Neural cell (in vitro differentiated cells): ENCODE data around the gene HS3ST3A1. TPM values are rescaled to one million over a fixed set of nuclear protein-coding genes. Genes with fewer than 3 reads are reported as not detected.

ENCODE experiments used
- H2AFZ ChIP-seq: fragments of 200-600, 300-800 bp; sonication (generic), shearing (Covaris generic); 2 replicates; pipeline ENCODE4 v1.6.0; 2014; ENCODE audit warnings: low read depth, mild to moderate bottlenecking, antibody characterized with exemption, low read length, moderate library complexity
- H3F3A ChIP-seq: fragments of 200-600 bp; shearing (Covaris generic); 2 replicates; pipeline ENCODE4 v1.6.1; 2016; ENCODE audit warnings: mild to moderate bottlenecking, moderate library complexity, mixed read lengths, antibody characterized with exemption, low read length; ENCODE audit not compliant: insufficient read depth, poor library complexity, severe bottlenecking
- H3K27ac ChIP-seq: fragments of 200-600, 300-800 bp; sonication (generic), shearing (Covaris generic); 2 replicates; pipeline ENCODE4 v1.5.1; 2014; ENCODE audit warnings: mild to moderate bottlenecking, low read length, moderate library complexity
- H3K27me3 ChIP-seq: fragments of 300-800, 200-600 bp; sonication (generic), shearing (Covaris generic); 2 replicates; pipeline ENCODE4 v1.6.0; 2014; ENCODE audit warnings: mild to moderate bottlenecking, low read depth, low read length, moderate library complexity; ENCODE audit not compliant: insufficient read depth
- H3K36me3 ChIP-seq: fragments of 300-800, 200-600 bp; sonication (generic), shearing (Covaris generic); 2 replicates; pipeline ENCODE4 v1.5.1; 2014; ENCODE audit warnings: mild to moderate bottlenecking, antibody characterized with exemption, low read length, moderate library complexity; ENCODE audit not compliant: insufficient read depth
- H3K4me2 ChIP-seq: fragments of 300-800, 200-600 bp; sonication (generic), shearing (Covaris generic); 2 replicates; pipeline ENCODE4 v1.6.0; 2014; ENCODE audit warnings: mild to moderate bottlenecking, low read length
- H3K4me3 ChIP-seq: fragments of 300-800, 200-600 bp; sonication (generic), shearing (Covaris generic); 2 replicates; pipeline ENCODE4 v1.5.1; 2014; ENCODE audit warnings: mild to moderate bottlenecking, low read length, moderate library complexity
- H3K79me2 ChIP-seq: fragments of 200-600 bp; shearing (Covaris generic); replicated peaks from 2 replicates; pipeline ENCODE4 v1.6.0; 2014; ENCODE audit warnings: mild to moderate bottlenecking, low read length, moderate library complexity; ENCODE audit not compliant: insufficient read depth
- H3K9ac ChIP-seq: fragments of 300-800, 200-600 bp; sonication (generic), shearing (Covaris generic); 2 replicates; pipeline ENCODE4 v1.6.1; 2016; ENCODE audit warnings: mild to moderate bottlenecking, low read length, mixed read lengths
- H3K9me2 ChIP-seq: fragments of 200-600 bp; shearing (Covaris generic); 2 replicates; pipeline ENCODE4 v1.6.1; 2016; ENCODE audit warnings: mild to moderate bottlenecking, low read length, mixed read lengths; ENCODE audit not compliant: insufficient read depth
- H3K9me3 ChIP-seq: fragments of 200-600, 300-800 bp; sonication (generic), shearing (Covaris generic); 2 replicates; pipeline ENCODE4 v1.6.1; 2016; ENCODE audit warnings: mild to moderate bottlenecking, mixed run types, low read length, moderate library complexity, mixed read lengths
- H4K20me1 ChIP-seq: fragments of 200-600 bp; shearing (Covaris generic); 2 replicates; pipeline ENCODE4 v1.6.1; 2016; ENCODE audit warnings: mild to moderate bottlenecking, mixed run types; ENCODE audit not compliant: insufficient read depth
- CTCF ChIP-seq: fragments of 450-650 bp; IDR thresholded peaks from 2 replicates; pipeline ENCODE4 v1.5.1; 2014; ENCODE audit warnings: antibody characterized with exemption, mild to moderate bottlenecking, moderate library complexity; ENCODE audit not compliant: poor library complexity, severe bottlenecking
- EP300 ChIP-seq: fragments of 450-650 bp; conservative IDR thresholded peaks from 2 replicates; pipeline ENCODE4 v1.6.1; 2014; ENCODE audit warnings: antibody characterized with exemption, mild to moderate bottlenecking, moderate library complexity; ENCODE audit not compliant: poor library complexity, severe bottlenecking
- EZH2 ChIP-seq: fragments of 200-600, 300-800 bp; shearing (Covaris generic), sonication (generic); IDR thresholded peaks from 2 replicates; pipeline ENCODE4 v1.6.1; 2014; ENCODE audit warnings: antibody characterized with exemption, low read length, borderline replicate concordance, mild to moderate bottlenecking; ENCODE audit not compliant: insufficient read depth, poor library complexity, severe bottlenecking
- MXI1 ChIP-seq: fragments of 450-650 bp; conservative IDR thresholded peaks from 2 replicates; pipeline ENCODE4 v1.6.1; 2014; ENCODE audit warnings: antibody characterized with exemption, mild to moderate bottlenecking; ENCODE audit not compliant: poor library complexity, severe bottlenecking
- POLR2AphosphoS5 ChIP-seq: IDR thresholded peaks from 2 replicates; pipeline ENCODE4 v1.6.1; 2012
- RAD21 ChIP-seq: fragments of 450-650 bp; conservative IDR thresholded peaks from 2 replicates; pipeline ENCODE4 v1.6.1; 2014; ENCODE audit warnings: antibody characterized with exemption, mild to moderate bottlenecking, moderate library complexity
- REST ChIP-seq: IDR thresholded peaks from 2 replicates; pipeline ENCODE4 v1.6.1; 2012; ENCODE audit warnings: borderline replicate concordance
- SMC3 ChIP-seq: fragments of 450-650 bp; conservative IDR thresholded peaks from 2 replicates; pipeline ENCODE4 v1.6.1; 2014; ENCODE audit warnings: antibody characterized with exemption, mild to moderate bottlenecking, moderate library complexity; ENCODE audit not compliant: poor library complexity
- TAF1 ChIP-seq: IDR thresholded peaks from 2 replicates; pipeline ENCODE4 v1.6.1; 2012; ENCODE audit warnings: low read depth
- polyA plus RNA-seq: library from polyadenylated mRNA; depleted of rRNA; stranded (reverse); fragments of >200 nt; gene quantifications from 2 replicates; pipeline ENCODE4 v1.2.3, GENCODE V29; 2014

The HS3ST3A1 gene
- polyA plus RNA-seq, 1 donor from 2014 or later: 0.56 TPM

- Histone ChIP-seq H4K20me1 (no peaks in the 10 kb centered on the region), H3K4me2 (no peak overlapping the region), H3K27me3 (no peaks in the 10 kb centered on the region), H3K36me3 (no peaks in the 10 kb centered on the region), H3K9ac (no peak overlapping the region), H3K9me3 (no peaks in the 10 kb centered on the region), H3K79me2 (no peaks in the 10 kb centered on the region), H2AFZ (no peak overlapping the region), H3K4me3 (no peak overlapping the region), H3K27ac (no peak overlapping the region), H3K9me2 (no peaks in the 10 kb centered on the region), H3F3A (no peaks in the 10 kb centered on the region)
- no peak for TF ChIP-seq REST
- TF ChIP-seq RAD21: no peak
- no peak for TF ChIP-seq CTCF
- no peak for TF ChIP-seq SMC3
- TF ChIP-seq EZH2: no peak
- no peak for TF ChIP-seq EP300
- TF ChIP-seq TAF1: no peak
- TF ChIP-seq MXI1: no peak
- TF ChIP-seq POLR2AphosphoS5: no peak
These were observed 127.5 kb downstream of the HS3ST3A1 start for GRCh38 chr17:13474073-13474800.

GRCh38 chr17:13465678-13466077, 136.1 kb downstream of the HS3ST3A1 start:
- Histone ChIP-seq H3F3A (no peaks in the 10 kb centered on the region), H3K9me3 (no peaks in the 10 kb centered on the region), H3K36me3 (no peaks in the 10 kb centered on the region), H3K79me2 (no peaks in the 10 kb centered on the region), H2AFZ (no peak overlapping the region), H3K4me2 (no peak overlapping the region), H3K9ac (no peak overlapping the region), H3K27me3 (no peaks in the 10 kb centered on the region), H4K20me1 (no peaks in the 10 kb centered on the region), H3K9me2 (no peaks in the 10 kb centered on the region), H3K4me3 (no peak overlapping the region), H3K27ac (no peak overlapping the region)
- TF ChIP-seq EP300 (no peak), SMC3 (no peak), CTCF (no peak), TAF1 (no peak), EZH2 (no peak), REST (no peak), RAD21 (no peak), POLR2AphosphoS5 (no peak)
